ENCODE measurements around the gene MRPS34.

Gene MRPS34

DNA sequence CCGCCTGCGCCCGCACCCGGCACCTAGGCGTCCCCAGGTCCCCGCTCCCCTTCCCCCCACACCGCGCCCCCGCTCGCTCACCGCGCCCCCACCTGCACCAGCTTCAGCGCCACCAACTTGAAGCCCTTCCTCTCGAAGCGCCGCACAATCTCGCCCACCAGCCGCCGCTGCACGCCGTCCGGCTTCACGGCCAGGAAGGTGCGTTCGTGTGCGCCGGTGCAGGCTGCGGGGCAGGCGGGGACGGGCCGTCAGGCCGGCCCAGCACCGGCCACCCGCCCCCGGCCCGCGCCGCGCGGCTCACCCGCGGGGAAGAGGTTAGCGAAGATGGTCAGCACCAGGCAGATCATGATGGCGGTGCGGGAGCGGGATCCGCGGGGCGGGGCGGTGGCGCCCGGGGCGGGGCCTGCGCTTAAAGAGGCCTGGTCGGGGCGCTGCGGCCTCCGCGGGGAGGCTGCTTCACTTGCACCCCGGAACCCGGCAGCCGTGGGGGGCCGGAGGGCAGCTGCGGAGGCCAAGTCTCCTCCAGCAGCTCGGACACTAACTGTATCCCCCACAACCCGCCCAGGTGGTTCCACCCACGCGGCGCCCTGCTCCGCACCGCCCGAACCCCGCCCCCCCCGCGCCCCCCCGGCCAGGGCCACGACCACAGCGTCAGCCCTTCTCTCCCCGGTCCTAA is 1.6 kb downstream of the MRPS34 start, which contains the start of gene NME3:
NME3 (minus strand) TSS at position 356 of the 676 bp plus-strand sequence; CDS start at position 347, 9 bp downstream.
- peak in 49 of 51 donors; percentile 21 to 82 (median 55) for DNase-seq

DNA sequence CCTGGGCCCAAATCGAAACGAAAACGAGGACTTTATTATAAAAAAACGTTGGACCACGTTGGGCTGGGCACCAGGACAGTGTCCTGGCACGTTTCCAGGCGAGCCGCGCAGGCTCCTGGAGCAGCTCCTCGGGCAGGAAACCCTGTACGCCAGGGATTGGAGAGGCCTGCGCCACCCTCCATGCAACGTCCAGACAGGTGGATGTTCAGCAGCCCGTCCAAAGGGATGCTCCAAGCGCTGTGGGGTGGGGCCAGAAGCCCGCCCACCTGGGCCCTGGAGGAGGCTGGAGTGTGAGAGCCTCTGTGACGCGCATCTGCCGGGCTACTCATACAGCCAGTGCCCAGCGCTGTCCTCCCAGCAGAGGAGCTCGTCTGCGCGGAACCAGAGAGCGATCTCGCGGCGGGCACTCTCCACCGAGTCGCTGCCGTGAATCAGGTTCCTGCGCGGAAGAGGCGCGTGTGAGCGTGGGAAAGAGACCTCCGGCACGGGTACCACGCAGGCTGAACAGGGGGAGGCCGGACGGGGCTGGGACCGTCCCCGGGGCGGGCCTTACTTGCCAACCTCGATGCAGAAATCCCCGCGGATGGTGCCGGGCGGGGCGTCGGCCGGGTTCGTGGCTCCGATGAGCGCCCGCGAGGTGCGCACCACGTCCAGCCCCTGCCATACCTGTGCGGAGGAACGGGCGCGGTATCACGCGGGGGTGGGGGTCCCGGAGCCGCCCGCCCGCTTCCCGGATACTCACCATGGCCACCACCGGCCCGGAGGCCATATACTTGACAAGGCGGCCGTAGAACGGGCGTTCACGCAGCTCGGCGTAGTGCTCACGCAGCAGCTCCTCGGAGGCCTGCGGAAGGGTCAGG is 2.4 kb downstream of the MRPS34 start:
- peak in 44 of 51 donors; percentile 13 to 71 (median 43) for DNase-seq

DNA sequence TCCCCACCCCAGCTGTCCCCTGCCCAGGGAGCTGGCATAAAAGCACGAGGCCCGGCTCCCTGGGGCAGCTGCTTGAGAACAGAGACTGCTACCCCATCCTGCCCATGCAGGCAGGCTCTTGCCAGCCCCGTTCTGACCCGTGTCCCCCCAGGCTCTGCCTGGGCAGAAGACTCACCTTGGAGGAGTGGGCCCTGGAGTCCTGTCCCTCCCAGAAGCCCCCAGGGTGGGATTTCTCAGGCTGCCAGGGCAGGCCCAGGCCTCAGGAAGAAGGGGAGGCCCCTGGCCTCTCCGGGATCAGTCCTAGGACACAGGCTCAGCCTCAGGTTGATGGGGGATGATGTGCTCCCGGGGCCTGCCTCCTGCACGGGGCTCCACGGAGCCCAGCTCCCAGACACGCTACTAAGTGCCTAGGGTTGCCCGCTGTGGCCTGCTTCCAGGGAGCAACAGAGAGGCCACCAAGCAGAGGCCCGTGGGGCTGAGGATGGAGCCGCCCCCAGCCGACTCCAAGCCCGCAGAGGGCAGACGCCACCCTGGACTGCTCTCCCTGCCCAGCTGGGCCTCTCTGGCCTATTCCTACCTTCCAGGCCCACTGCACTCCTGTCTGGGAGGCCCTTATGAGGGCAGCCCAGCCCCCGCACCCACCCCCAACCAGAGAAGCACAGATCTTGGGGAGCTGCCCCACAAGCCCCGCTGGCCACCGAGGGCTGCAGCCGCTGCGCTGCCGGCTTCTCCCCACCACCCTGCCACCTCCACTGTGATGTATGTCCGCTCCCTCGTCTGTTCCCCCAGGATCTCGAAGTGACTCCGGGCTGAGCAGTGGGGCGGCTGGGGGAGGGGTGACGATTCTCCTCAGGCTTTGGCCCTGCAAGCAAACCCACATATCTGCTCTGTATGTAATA is 3.3 kb downstream of the MRPS34 start:
- peak in 9 of 51 donors; percentile 14 to 56 (median 40) for DNase-seq

DNA sequence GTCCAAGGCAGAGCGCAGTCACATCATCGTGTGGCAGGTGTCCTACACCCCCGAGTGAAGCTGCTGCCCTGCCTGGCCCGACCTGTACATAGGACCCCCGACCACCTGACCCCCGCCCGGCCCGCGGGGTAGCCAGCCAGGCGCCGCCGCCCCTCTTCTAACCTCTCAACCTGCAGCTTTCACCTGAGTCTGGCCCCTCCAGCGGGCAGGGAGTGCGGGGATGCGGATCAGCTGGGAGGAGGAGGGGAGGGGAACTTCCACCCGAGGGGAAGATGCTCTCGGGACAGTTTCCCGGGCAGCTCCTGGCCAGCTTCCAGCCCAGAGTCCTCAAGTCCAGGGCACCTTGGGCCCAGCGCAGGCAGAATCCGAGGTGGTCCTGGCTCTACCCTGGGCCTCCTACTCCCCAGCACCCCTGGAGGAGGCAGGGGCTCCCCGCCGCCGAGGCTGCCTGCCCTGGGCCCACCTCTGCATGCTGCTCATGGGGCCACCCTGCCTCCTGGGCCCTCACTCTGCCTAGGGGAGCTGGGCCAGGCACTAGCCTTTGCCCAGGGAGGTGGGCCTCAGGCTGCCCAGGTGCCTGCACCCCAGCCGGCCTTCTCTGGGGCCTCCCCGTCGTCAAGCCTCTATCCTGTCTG is 4.0 kb downstream of the MRPS34 start:
- peak in 1 of 51 donors; percentile 3 for DNase-seq

DNA sequence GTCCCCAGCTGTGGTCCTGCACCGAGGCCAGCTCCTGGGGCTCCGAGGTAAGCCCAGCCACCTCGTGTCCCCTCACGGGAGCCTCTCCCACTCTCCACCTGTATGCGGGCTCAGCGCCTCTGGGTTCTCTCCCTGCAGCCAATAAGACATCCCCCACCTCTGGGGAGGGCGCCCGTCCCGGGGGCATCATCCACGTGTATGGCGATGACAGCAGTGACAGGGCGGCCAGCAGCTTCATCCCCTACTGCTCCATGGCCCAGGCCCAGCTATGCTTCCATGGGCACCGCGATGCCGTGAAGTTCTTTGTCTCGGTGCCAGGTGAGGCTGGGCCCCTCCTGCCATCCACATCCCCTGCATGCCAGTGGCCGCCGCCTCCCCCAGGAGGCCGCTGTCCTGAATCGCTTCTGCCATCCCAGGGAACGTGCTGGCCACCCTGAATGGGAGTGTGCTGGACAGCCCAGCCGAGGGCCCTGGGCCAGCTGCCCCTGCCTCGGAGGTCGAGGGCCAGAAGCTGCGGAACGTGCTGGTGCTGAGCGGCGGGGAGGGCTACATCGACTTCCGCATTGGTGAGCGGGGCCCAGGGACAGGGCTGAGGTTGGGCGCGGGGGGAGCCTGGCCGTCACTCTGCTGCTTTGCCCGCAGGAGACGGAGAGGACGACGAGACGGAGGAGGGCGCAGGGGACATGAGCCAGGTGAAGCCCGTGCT is 4.7 kb downstream of the MRPS34 start:
- no peak for DNase-seq

DNA sequence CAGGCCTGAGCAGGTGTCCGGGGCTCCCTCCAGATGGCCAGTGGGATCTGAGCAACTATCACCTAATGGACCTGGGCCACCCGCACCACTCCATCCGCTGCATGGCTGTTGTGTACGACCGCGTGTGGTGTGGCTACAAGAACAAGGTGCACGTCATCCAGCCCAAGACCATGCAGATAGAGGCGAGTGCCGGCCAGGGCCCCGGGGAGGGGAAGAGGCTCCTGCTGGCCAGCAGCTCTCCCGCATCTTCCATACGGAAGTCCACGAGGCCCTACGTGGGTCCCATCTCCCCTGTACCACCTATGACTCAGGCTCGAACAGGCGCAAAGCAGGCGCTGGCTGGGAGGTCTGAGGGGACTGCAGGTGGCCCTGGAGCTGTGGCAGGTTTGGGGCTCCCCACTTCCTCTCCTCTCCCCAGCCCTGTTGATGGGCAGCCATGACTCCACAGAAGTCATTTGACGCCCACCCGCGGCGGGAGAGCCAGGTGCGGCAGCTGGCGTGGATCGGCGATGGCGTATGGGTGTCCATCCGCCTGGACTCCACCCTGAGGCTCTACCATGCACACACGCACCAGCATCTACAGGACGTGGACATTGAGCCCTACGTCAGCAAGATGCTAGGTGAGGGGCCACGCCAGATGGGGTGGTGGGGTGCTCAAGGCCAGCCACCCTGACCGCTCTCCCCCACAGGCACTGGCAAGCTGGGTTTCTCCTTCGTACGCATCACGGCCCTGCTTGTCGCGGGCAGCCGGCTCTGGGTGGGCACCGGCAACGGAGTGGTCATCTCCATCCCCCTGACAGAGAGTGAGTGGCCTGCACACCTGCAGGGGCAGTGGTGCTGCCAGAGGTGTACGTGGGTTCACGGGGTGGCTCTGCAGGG is 5.6 kb downstream of the MRPS34 start:
- DNase-seq = no peak

DNA sequence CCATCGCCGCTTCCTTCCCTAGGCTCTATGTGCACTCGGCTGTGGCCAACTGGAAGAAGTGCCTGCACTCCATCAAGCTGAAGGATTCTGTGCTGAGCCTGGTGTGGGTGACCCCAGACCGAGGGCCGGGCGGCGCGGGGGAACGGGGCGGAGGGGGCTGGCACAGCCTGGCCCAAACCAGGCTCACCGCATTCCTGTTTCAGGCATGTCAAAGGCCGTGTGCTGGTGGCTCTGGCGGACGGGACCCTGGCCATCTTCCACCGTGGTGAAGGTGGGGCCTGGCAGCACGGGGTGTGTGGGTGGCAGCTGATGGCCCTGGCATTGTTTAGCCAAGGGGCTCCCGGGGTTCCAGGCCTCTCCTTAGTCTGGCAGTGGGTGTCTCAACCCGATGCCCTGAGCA is 6.2 kb downstream of the MRPS34 start:
- DNase-seq = no peak

DNA sequence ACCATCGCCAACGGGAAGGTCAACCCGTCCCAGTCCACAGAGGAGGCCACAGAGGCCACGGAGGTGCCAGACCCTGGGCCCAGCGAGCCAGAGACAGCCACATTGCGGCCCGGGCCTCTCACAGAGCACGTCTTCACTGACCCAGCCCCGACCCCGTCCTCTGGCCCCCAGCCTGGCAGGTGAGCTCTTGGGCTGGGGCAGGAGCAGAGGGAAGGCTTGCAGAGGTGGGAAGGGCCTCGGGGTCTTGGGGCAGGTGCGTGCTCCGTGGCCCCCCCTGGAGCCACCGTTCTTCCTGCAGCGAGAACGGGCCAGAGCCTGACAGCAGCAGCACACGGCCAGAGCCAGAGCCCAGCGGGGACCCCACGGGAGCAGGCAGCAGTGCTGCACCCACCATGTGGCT is 6.7 kb downstream of the MRPS34 start:
- DNase-seq = no peak

DNA sequence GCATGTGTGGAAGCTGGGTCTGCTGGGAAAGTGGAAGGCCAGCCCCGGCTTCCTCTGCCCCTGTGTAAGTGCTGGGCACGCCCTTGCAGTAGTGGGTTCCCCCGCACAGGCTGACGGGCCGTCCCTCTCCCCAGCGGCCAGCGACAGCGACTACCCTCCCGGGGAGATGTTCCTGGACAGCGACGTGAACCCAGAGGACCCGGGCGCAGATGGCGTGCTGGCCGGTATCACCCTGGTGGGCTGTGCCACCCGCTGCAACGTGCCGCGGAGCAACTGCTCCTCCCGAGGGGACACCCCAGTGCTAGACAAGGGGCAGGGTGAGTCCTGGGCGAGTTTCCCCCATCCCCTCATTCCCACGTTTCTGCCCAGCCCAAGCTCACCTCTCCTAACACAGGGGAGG is 7.1 kb downstream of the MRPS34 start:
- no peak for DNase-seq

DNA sequence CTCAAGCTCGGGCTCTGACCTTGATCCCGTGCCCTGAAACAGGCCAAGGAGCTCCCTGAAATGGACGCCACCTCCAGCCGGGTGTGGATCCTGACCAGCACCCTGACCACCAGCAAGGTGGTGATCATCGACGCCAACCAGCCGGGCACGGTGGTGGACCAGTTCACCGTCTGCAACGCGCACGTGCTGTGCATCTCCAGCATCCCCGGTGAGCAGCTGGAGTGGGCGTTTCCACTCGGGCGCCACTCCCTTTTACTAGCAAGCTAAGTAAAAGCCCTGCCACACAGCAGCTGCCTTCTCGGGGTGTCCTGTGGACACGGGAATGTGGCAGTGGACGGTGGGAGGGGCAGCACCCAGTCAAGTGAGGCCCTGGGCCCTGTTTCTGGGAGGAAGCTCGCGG is 8.0 kb downstream of the MRPS34 start:
- no peak for DNase-seq

DNA sequence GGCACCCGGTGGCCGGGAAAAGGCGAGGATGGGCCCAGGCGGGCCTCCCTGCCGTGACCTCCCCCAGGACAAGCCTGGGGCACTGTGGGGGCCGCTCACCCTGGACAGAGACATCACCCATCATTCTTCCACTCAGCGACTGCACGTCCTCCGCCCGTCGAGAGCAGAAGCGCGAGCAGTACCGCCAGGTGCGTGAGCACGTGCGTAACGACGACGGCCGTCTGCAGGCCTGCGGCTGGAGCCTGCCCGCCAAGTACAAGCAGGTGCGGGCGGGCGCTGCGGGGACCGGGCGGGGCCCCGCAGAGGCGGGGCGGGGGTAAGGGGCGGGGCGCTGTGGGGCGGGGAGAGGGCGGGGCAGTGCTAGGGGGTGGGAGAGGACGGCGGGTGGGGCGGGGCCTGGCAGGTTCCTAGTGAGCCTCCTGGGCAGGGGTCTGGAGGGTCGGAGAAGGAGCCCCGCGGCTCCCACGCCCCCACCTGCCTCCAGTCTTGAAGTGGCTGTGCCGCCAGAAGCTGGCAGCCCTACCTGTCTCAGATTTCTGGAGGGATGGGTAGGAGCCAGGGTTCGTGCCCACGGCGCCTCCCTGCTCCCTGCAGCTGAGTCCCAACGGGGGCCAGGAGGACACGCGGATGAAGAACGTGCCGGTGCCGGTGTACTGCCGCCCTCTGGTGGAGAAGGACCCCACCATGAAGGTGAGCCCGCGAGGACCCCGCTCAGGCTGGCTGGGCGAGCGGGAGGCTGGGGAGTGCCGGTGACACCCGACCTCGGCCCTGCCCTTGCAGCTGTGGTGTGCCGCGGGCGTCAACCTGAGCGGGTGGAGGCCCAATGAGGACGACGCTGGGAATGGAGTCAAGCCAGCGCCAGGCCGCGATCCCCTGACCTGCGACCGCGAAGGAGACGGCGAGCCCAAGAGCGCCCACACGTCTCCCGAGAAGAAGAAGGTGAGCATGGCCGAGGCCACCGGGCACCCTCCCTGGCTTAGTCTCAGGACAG is 9.1 kb downstream of the MRPS34 start:
- peak in 3 of 51 donors; percentile 16 to 27 (median 16) for DNase-seq

DNA sequence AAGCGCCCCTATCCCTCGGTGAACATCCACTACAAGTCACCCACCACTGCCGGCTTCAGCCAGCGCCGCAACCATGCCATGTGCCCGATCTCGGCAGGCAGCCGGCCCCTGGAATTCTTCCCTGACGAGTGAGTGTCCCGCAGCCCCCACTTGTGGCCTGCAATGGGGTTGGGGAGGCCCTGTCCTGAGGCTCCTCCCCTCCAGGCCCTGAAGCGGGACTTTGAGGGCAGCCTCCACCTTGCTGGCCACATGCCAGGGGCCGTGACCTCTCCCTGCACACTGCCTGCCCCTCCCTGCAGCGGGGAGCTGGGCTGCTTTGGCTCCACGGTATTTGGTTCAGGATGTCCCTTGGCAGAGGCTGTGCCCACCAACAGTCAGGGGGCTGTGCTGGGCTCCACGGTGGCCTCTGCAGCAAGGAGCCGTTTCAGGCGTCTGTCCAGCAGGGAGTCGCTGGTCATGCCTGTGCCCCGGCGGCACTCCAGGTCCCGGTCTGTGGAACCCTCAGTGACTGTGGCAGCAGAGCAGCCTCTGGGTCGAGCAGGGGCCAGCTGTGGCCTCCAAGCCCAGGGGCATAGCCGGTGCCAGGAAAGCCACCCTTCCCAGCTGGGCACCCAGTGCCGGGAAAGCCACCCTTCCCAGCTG is 9.9 kb downstream of the MRPS34 start:
- DNase-seq = no peak

DNA sequence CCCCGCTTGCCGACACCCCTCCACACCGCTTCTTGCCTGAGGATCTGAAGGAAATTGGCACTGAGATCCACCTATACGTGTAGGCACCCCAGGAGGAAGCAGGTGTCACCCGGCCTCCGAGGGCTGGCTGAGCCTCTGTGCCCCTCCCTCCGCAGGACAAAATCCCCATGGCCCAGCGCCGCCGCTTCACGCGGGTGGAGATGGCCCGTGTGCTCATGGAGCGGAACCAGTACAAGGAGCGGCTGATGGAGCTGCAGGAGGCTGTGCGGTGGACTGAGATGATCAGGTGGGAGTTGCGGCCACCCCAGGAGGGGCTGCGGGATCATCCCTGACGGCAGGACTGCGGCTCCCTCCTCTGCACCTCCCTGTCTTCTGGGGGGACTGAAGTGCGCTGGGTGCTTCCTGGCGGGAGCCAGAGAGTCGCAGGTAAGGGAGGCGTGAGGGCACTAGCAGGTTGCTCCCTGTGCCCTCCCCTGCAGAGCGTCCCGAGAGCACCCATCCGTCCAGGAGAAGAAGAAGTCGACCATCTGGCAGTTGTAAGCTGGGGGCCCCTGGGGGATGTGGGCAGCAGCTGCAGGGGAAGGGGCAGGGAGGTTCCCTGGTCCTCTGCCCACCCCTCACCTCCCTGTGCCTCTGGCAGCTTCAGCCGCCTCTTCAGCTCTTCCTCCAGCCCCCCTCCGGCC is 10.6 kb downstream of the MRPS34 start:
- DNase-seq = no peak

DNA sequence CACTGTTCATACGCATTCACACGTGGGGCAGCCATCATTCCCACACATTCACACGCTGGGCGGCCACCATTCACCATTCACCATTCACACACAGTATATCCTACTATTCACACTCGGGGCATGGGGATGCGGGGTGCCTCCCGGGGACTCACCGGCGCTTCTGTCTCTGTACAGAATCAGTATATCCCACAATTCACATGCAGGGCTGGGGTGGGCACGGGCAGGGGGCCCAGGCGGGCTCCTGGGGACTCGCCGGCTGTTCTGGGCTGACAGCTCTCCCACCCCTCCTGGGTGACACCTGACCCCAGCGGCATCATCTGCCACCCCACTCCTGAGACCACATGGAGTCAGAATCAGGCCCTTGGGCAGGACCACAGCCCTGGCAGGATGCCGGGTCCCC is 11.2 kb downstream of the MRPS34 start:
- DNase-seq = no peak

DNA sequence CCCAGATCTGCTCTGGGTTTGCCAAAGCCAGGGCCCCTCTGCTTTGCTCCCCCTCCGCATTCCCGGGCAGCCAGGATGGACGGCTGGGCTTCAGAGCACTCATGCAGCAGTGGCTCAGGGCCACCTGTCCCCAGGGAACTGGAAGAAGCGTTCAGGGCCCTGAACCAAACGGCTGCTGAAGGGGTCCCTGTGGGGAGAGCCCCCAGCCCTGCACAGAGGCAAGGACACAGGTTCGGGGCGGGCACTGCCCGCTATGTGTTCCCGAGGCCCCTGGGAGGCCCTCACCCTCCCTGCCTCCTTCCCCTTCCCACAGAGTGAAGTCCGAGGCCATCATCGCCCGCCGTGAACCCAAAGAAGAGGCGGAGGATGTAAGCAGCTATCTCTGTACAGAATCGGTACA is 12.0 kb downstream of the MRPS34 start:
- no peak for DNase-seq

DNA sequence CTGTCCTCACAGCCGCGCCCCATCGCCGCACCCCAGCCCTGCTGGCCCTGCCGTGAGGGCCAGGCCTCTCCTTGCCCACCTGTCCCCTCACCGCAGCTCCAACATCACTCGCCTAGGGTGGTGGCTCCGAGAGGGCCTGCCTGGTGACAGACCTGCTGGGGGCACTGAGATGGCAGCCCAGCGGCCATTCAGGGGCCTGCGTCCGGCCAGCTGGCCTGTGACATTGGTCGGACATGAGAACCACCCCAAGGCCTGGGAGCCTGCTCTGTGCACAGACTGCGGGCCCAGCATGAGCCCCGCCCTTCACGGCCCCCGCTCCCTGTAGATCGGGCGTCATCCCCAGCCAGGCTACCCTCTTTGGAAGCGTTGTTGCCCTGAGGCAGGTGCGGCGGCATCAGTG is 13.4 kb downstream of the MRPS34 start:
- DNase-seq = no peak

DNA sequence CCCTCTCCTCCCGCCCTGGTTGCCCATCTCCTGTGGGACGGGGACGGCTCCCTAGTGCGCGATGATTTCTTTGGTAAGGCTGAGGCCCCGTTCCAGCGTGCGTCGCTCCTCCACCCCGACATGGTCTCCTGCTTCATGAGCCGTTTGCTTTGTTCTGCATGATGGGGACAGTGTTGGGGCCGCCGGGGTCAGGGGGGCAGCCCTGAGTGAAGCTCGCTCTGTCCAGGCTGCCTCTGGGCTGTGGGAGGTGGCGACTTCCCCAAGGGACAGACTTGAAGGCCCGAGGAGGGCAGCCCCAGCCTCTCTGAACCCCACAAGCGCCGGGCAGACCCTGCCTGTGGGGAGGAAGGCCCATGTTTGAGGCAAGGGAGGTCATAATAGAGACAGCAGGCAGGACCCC is 14.0 kb downstream of the MRPS34 start:
- DNase-seq = no peak
